ENCODE results near the gene CPNE1.

The CPNE1 gene

DNA sequence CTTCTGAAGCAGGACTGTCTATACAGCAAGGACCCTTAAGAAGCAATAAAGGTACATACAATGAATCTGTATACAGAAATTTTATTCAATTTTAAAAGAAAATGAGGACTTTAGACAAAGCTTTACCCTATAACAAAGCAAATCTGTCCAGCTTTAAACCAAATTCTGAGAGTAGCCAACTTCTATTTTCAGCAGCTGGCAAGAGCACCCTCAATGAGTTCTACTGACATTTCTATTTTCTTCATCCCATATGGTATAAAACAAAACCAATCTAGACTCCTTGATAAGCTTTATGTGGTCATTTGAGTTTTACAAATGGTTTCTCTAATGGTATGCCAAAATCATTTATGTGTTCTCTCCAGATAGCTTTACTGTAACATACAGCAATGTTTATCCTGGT, 12.7 kb downstream of the CPNE1 start:
- Histone ChIP-seq H3K4me3 (no peak overlapping the region), H3K4me1 (peaks cover 0 to 1% (median 0%) of the 10 kb centered on the region in 10 experiments; a peak in 1 of 20 replicates), H3K4me2 (no peak overlapping the region), H3K9me3 (replicated peaks in 1 of 11) (no peaks in the 10 kb centered on the region), H3K36me3 (peaks cover 60 to 97% (median 83%) of the 10 kb centered on the region in 11 experiments), H4K20me1 (peaks cover 80 to 100% (median 100%) of the 10 kb centered on the region in 11 experiments), H3K27ac (no peak overlapping the region), H3K9ac (no peak overlapping the region), H3K27me3 (no peaks in the 10 kb centered on the region)
- TF ChIP-seq Cebpa-rat (IDR thresholded peaks at IDR 0.05) = no peak

DNA sequence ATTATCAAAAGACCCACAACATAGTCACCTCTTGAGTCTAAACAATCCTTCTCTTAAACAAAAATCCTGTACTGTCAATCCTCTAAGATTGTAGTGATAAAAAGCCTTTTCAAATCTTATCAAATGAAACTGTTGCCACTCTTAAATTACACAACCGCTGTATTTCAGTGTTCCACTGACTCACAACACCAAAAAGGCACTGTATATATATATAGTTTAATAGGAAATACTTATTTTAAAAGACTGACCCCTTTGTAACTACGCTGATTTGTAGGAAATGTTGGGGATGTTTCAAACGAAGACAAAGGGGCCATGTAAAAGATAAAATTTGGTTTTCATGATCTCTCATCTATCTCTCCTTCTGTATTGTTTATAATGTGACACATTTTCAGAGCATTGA, 14.1 kb downstream of the CPNE1 start:
- H3K36me3 ChIP-seq = peaks cover 53 to 86% (median 79%) of the 10 kb centered on the region in 11 experiments

DNA sequence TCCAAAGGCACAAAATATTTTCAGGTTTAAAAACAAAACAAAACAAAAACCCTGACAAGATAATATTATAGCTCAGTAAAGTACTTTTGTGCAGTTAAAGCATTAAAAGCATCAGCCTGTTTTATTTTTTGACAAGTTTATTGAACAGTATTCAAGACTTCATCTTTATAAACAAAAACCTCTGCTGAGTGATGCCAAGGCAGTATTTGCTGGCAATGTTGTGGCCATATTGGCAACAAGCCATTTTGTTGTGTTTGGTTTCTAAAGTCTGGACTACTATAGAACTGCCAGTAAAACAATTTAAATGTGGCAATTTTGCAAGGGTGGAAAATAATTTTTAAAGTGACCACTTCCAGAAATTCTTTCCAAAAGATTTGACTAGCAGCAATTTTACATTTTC, 15.9 kb downstream of the CPNE1 start:
- Histone ChIP-seq H3K4me2 (no peak overlapping the region), H3K27me3 (no peaks in the 10 kb centered on the region), H3K36me3 (peaks cover 37 to 77% (median 64%) of the 10 kb centered on the region in 11 experiments), H4K20me1 (peaks cover 80 to 100% (median 100%) of the 10 kb centered on the region in 11 experiments), H3K9me3 (replicated peaks in 1 of 11) (no peaks in the 10 kb centered on the region), H3K4me3 (no peak overlapping the region), H3K9ac (no peak overlapping the region), H3K4me1 (no peaks in the 10 kb centered on the region), H3K27ac (no peak overlapping the region)
- no peak for TF ChIP-seq Cebpa-rat (IDR thresholded peaks at IDR 0.05)

More for the DNA sequence above, 14.1 kb downstream of the CPNE1 start:
- H3K4me2 ChIP-seq = no peak overlapping the region
- H3K27ac ChIP-seq = no peak overlapping the region
- H3K27me3 ChIP-seq = no peaks in the 10 kb centered on the region
- H3K4me3 ChIP-seq = no peak overlapping the region
- no peak for TF ChIP-seq Cebpa-rat (IDR thresholded peaks at IDR 0.05)
- peaks cover 80 to 100% (median 100%) of the 10 kb centered on the region in 11 experiments for H4K20me1 ChIP-seq
- H3K4me1 ChIP-seq = no peaks in the 10 kb centered on the region
- no peak overlapping the region for H3K9ac ChIP-seq
- H3K9me3 ChIP-seq (replicated peaks in 1 of 11) = no peaks in the 10 kb centered on the region

DNA sequence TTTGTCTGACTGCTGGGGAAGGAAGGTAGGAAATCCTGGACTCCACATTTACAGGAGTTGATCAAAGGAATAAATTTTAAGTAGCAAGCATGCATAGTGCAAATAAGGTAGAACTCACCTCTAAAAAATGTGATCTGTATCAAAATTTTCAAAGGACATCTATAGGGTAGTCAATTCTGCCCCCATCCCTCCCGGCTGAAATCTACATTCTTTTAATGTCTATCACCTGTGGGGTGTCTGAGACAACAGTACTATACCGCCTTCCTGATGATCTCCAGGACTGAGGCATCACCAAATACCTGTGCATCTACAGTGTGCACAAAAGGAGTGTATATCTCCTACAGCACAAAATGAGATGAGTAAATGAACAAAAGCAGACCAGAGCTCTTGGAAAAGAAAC, 19.9 kb downstream of the CPNE1 start:
- no peak overlapping the region for H3K4me3 ChIP-seq
- H3K9ac ChIP-seq = no peak overlapping the region
- no peak overlapping the region for H3K4me2 ChIP-seq
- no peaks in the 10 kb centered on the region for H3K9me3 ChIP-seq (replicated peaks in 1 of 11)
- H3K27me3 ChIP-seq = no peaks in the 10 kb centered on the region
- peaks cover 71 to 100% (median 97%) of the 10 kb centered on the region in 11 experiments; a peak in 21 of 22 replicates for H4K20me1 ChIP-seq
- peaks cover 6 to 55% (median 33%) of the 10 kb centered on the region in 11 experiments; a peak in 18 of 22 replicates for H3K36me3 ChIP-seq
- H3K4me1 ChIP-seq = peaks cover 0 to 8% (median 0%) of the 10 kb centered on the region in 10 experiments; a peak in 5 of 20 replicates
- H3K27ac ChIP-seq = no peak overlapping the region
- TF ChIP-seq Cebpa-rat (IDR thresholded peaks at IDR 0.05) = no peak

DNA sequence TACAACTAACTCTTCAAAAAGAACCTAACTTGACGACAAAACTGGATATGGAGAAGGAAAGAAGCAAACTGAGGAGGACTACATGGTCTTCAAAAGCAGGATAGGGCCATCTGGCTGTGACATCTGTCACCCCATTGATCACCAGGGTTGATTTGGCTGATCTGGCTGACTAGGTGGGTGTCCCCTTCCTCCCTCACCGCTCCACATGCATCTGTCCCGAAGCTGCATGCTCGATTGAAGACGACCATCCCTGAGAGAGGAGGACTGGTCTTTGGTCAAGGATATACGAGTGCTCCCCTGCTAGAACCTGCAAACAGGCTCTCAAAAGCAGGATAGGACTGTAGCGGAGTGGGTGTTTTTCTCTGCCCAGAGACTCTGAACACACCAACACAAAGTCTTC, 21.7 kb downstream of the CPNE1 start:
- Histone ChIP-seq H3K4me3 (no peak overlapping the region), H3K36me3 (peaks cover 0 to 44% (median 25%) of the 10 kb centered on the region in 11 experiments; a peak in 17 of 22 replicates), H3K27ac (no peak overlapping the region), H3K4me2 (no peak overlapping the region), H3K9me3 (replicated peaks in 1 of 11) (no peaks in the 10 kb centered on the region), H3K4me1 (peaks cover 0 to 8% (median 0%) of the 10 kb centered on the region in 10 experiments; a peak in 5 of 20 replicates), H3K9ac (no peak overlapping the region), H4K20me1 (peaks cover 53 to 100% (median 97%) of the 10 kb centered on the region in 11 experiments; a peak in 21 of 22 replicates), H3K27me3 (no peaks in the 10 kb centered on the region)
- no peak for TF ChIP-seq Cebpa-rat (IDR thresholded peaks at IDR 0.05)

DNA sequence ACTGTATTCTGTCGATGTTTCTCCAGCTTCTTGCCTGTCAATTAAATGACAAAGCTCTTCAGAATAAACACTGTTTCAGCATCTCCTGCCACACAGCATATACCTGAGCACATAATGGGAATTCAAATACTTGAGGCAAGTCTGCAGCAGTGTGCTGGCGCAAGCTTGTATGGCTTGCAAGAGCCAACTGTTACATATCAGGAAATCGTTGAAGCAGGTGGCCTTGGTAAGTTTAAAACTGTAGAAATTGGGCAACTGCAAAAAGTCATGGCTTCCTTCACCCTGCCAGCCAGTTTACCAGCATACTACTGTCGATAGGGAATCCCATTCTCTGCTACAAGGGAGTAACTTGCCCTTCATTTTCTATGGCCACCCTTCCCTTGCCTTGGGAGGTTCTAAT, 23.0 kb downstream of the CPNE1 start:
- H4K20me1 ChIP-seq = peaks cover 53 to 100% (median 97%) of the 10 kb centered on the region in 11 experiments; a peak in 20 of 22 replicates
- peaks cover 0 to 8% (median 0%) of the 10 kb centered on the region in 10 experiments; a peak in 5 of 20 replicates for H3K4me1 ChIP-seq

DNA sequence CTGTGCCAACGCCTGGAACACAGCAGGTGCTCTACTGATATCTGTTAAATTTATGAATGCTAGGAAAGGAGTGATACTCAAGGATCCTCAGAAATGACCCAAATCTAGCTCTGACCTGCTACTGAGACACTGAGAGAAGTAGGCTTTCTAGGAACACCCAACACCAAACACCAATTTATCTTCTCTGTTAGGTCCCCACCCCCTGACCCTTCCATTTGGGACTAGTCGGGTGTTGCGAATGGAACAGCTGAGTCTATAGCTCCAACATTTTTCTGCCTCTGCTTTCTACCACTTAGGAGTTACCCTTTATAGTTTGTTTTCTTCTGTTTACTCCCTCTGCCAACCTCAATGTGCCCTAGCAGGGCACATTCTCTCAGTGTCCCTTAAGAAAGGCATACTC, 24.0 kb downstream of the CPNE1 start:
- no peak for TF ChIP-seq Cebpa-rat (IDR thresholded peaks at IDR 0.05)
- Histone ChIP-seq H3K4me3 (no peak overlapping the region), H3K36me3 (peaks cover 0 to 31% (median 15%) of the 10 kb centered on the region in 11 experiments; a peak in 14 of 22 replicates), H3K4me2 (no peak overlapping the region), H3K27ac (no peak overlapping the region), H3K27me3 (no peaks in the 10 kb centered on the region), H3K9me3 (replicated peaks in 1 of 11) (no peaks in the 10 kb centered on the region), H3K9ac (no peak overlapping the region), H4K20me1 (peaks cover 43 to 100% (median 97%) of the 10 kb centered on the region in 11 experiments; a peak in 20 of 22 replicates), H3K4me1 (peaks cover 0 to 8% (median 0%) of the 10 kb centered on the region in 10 experiments; a peak in 5 of 20 replicates)

More for the DNA sequence above, 23.0 kb downstream of the CPNE1 start:
- Histone ChIP-seq H3K4me2 (no peak overlapping the region; a peak in 1 of 22 replicates), H3K27me3 (no peaks in the 10 kb centered on the region), H3K27ac (no peak overlapping the region), H3K9me3 (replicated peaks in 1 of 11) (no peaks in the 10 kb centered on the region), H3K4me3 (no peak overlapping the region), H3K9ac (no peak overlapping the region), H3K36me3 (peaks cover 0 to 34% (median 17%) of the 10 kb centered on the region in 11 experiments; a peak in 14 of 22 replicates)
- no peak for TF ChIP-seq Cebpa-rat (IDR thresholded peaks at IDR 0.05)

DNA sequence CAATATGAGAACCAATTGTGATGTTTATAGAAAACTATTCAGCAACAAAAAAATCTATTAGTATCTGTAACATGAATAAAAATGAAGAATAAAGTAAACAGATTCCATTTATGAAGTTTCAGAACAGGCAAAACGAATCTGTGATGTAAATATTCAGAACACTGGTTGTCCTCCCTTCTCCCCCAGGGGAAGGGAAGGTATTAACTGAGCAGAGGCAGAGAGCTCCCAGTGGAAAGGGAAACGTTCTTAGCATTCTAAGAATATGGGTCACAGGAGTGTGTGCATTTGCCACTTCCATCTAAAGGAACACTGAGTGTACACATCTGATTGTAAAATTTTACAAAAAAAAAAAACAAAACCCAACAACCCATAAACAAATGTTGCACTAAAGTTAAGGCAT, 25.9 kb downstream of the CPNE1 start:
- Histone ChIP-seq H4K20me1 (peaks cover 43 to 96% (median 90%) of the 10 kb centered on the region in 11 experiments; a peak in 20 of 22 replicates), H3K27me3 (no peaks in the 10 kb centered on the region), H3K4me3 (no peak overlapping the region), H3K9me3 (replicated peaks in 1 of 11) (no peaks in the 10 kb centered on the region), H3K4me1 (peaks cover 0 to 8% (median 0%) of the 10 kb centered on the region in 10 experiments; a peak in 5 of 20 replicates), H3K36me3 (peaks cover 0 to 21% (median 10%) of the 10 kb centered on the region in 11 experiments; a peak in 11 of 22 replicates), H3K27ac (no peak overlapping the region), H3K9ac (no peak overlapping the region), H3K4me2 (no peak overlapping the region)
- no peak for TF ChIP-seq Cebpa-rat (IDR thresholded peaks at IDR 0.05)

DNA sequence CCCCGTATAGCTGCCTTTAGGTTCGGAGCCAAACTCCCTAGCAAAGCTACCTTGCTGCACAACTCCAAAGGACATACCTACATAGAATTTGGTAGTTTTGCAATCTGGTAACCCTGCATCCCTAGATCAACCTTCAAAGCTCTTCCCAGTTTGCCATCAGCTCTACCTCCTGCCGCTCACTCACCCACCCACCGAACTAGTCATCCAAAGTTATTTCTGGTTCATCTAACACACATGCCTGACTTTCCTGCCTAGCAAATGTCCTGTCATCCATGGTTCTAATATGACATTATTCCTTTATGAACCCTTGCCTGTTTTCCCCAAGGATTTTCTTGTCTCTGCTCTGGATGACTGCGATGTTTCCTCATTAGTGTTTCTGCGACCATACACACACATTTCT, 27.4 kb downstream of the CPNE1 start:
- Histone ChIP-seq H3K4me2 (no peak overlapping the region), H3K4me3 (no peak overlapping the region), H3K27me3 (no peaks in the 10 kb centered on the region), H3K9ac (no peak overlapping the region), H3K9me3 (replicated peaks in 1 of 11) (no peaks in the 10 kb centered on the region), H3K4me1 (peaks cover 0 to 7% (median 0%) of the 10 kb centered on the region in 10 experiments; a peak in 4 of 20 replicates), H4K20me1 (peaks cover 35 to 96% (median 86%) of the 10 kb centered on the region in 11 experiments; a peak in 19 of 22 replicates), H3K36me3 (peaks cover 7 to 34% (median 17%) of the 10 kb centered on the region in 11 experiments; a peak in 21 of 22 replicates), H3K27ac (no peak overlapping the region)
- no peak for TF ChIP-seq Cebpa-rat (IDR thresholded peaks at IDR 0.05)
